GM23338 (cell line): ENCODE results near the gene SFXN5. TPM values are rescaled to one million over a fixed set of nuclear protein-coding genes. Genes with fewer than 3 reads are reported as not detected.

Experiments
- ATAC-seq: fragments of 200-7000 bp; cut with Tn5 transposase; 3 replicates; pipeline ENCODE4 v1.9.1; 2020
- DNase-seq: peaks from one replicate; pipeline ENCODE4 v3.0.0-alpha.2; 2015; ENCODE audit warnings: low spot score
- H2AFZ ChIP-seq: fragments of 200-600 bp; sonication (generic); 2 replicates; pipeline ENCODE4 v1.8.0; 2016; ENCODE audit warnings: antibody characterized with exemption, mild to moderate bottlenecking, moderate library complexity
- H3F3A ChIP-seq: fragments of 200-600 bp; sonication (generic); replicated peaks from 2 replicates; pipeline ENCODE4 v1.8.0; 2017; ENCODE audit warnings: antibody characterized with exemption, mixed run types, low read depth
- H3K27ac ChIP-seq: fragments of 200-600 bp; sonication (generic); 2 replicates; pipeline ENCODE4 v1.6.1; 2016; ENCODE audit warnings: low read depth
- H3K27me3 ChIP-seq: fragments of 200-600 bp; sonication (generic); 2 replicates; pipeline ENCODE4 v1.8.0; 2016; ENCODE audit warnings: mild to moderate bottlenecking, mixed run types, moderate library complexity; ENCODE audit not compliant: insufficient read depth
- H3K36me3 ChIP-seq: fragments of 200-600 bp; sonication (generic); 2 replicates; pipeline ENCODE4 v1.8.0; 2016; ENCODE audit warnings: mild to moderate bottlenecking; ENCODE audit not compliant: insufficient read depth
- H3K4me1 ChIP-seq: fragments of 200-600 bp; sonication (generic); 2 replicates; pipeline ENCODE4 v1.8.0; 2016; ENCODE audit warnings: mild to moderate bottlenecking, moderate library complexity; ENCODE audit not compliant: insufficient read depth
- H3K4me2 ChIP-seq: fragments of 200-600 bp; sonication (generic); 2 replicates; pipeline ENCODE4 v1.7.1; 2017; ENCODE audit warnings: mixed run types
- H3K4me3 ChIP-seq: fragments of 200-600 bp; sonication (generic); 2 replicates; pipeline ENCODE4 v1.6.1; 2016; ENCODE audit warnings: mixed run types
- H3K79me2 ChIP-seq: fragments of 200-600 bp; sonication (generic); replicated peaks from 2 replicates; pipeline ENCODE4 v1.8.0; 2017; ENCODE audit warnings: mild to moderate bottlenecking; ENCODE audit not compliant: insufficient read depth
- H3K9me2 ChIP-seq: fragments of 200-600 bp; sonication (generic); 2 replicates; pipeline ENCODE4 v1.8.0; 2017; ENCODE audit not compliant: insufficient read depth
- H4K20me1 ChIP-seq: fragments of 200-600 bp; sonication (generic); replicated peaks from 2 replicates; pipeline ENCODE4 v1.8.0; 2017; ENCODE audit warnings: mild to moderate bottlenecking; ENCODE audit not compliant: insufficient read depth
- H3K27ac Mint-ChIP-seq: 2 replicates; pipeline ENCODE4 v1.8.0; 2020; ENCODE audit warnings: inconsistent platforms, mild to moderate bottlenecking, moderate library complexity, mixed read lengths
- H3K27me3 Mint-ChIP-seq: 3 replicates; pipeline ENCODE4 v1.8.0; 2022; ENCODE audit warnings: low read depth, mild to moderate bottlenecking, moderate library complexity, mixed read lengths, inconsistent platforms; ENCODE audit not compliant: insufficient read depth, poor library complexity
- H3K36me3 Mint-ChIP-seq: 3 replicates; pipeline ENCODE4 v1.8.0; 2021; ENCODE audit warnings: low read depth, mild to moderate bottlenecking, inconsistent platforms, moderate library complexity, mixed read lengths
- H3K4me1 Mint-ChIP-seq: 3 replicates; pipeline ENCODE4 v1.8.0; 2020; ENCODE audit warnings: mild to moderate bottlenecking, inconsistent platforms, mixed read lengths
- H3K4me3 Mint-ChIP-seq: 3 replicates; pipeline ENCODE4 v1.8.0; 2021; ENCODE audit warnings: moderate library complexity, mild to moderate bottlenecking, inconsistent platforms, mixed read lengths
- H3K9me3 Mint-ChIP-seq: 3 replicates; pipeline ENCODE4 v1.8.0; 2020; ENCODE audit warnings: moderate library complexity, mild to moderate bottlenecking, inconsistent platforms, mixed read lengths
- REST ChIP-seq: IDR thresholded peaks from one replicate; pipeline ENCODE4 v1.6.1; 2018; ENCODE audit warnings: antibody characterized with exemption; ENCODE audit not compliant: unreplicated experiment
- STAT1 ChIP-seq: IDR thresholded peaks from one replicate; pipeline ENCODE4 v1.6.1; 2016; ENCODE audit warnings: antibody characterized with exemption; ENCODE audit not compliant: unreplicated experiment
- ZNF114 ChIP-seq: fragments of 250-450 bp; sonication (Bioruptor Pico); IDR thresholded peaks from 2 replicates; pipeline ENCODE4 v1.5.0; 2020; ENCODE audit warnings: mild to moderate bottlenecking, moderate library complexity
- ZNF462 ChIP-seq: fragments of 250-450 bp; sonication (Bioruptor Pico); IDR thresholded peaks from 2 replicates; pipeline ENCODE4 v1.5.0; 2020; ENCODE audit warnings: mild to moderate bottlenecking, moderate library complexity
- polyA plus RNA-seq: library from polyadenylated mRNA; unstranded; fragments of >200 nt; fragmentation: Nextera tagmentation; extraction: Ambion mirVana; gene quantifications from 2 replicates; pipeline ENCODE4 v1.2.1, GENCODE V29; 2016
- total RNA-seq: library from RNA; depleted of rRNA; stranded (reverse); fragments of >200 nt; shearing (Covaris generic); gene quantifications from 2 replicates; pipeline ENCODE4 v1.2.3, GENCODE V29; 2014

Gene SFXN5
- total and polyA plus RNA-seq, 2 experiments from 2014 or later: 23.6 to 25.8 TPM

DNA sequence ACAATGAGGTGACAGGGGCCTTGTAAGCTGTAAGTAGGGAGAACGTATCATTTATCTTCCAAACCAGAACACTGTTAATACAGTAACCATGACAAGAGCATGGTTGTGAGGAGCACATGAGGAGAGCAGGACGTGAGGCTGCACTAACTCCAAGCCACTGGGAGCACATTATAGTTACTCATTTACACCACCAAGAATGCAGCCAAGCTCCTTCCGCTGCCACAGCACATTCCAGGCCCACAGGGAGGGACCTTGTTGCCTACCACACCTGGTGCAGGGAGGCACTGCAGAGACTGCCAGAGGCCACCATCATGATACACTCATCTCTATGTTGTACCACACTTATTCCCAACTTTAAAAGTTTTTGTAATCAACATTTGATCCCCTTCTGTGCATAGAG, 13.5 kb upstream of the SFXN5 start:
- peaks cover 15% of the 10 kb centered on the region for H3K4me1 Mint-ChIP-seq
- Histone ChIP-seq H3K79me2 (0 out of 2 replicates have a peak, but pooled peaks cover 3% of the 10 kb centered on the region), H3K4me3 (no peak overlapping the region), H3K9me2 (no peaks in the 10 kb centered on the region), H3K27ac (no peak overlapping the region), H3K36me3 (no peaks in the 10 kb centered on the region), H3K4me1 (peaks cover 11% of the 10 kb centered on the region), H4K20me1 (no peaks in the 10 kb centered on the region; the same call in 1 of the 2 replicates), H3F3A (no peaks in the 10 kb centered on the region), H3K4me2 (no peak overlapping the region), H2AFZ (no peak overlapping the region), H3K27me3 (no peaks in the 10 kb centered on the region)
- no peak for ATAC-seq
- TF ChIP-seq ZNF114 (no peak), REST (no peak), STAT1 (no peak), ZNF462 (CRISPR knock-in tag) (no peak)
- H3K36me3 Mint-ChIP-seq: no peaks in the 10 kb centered on the region; the same call in 2 of the 3 replicates
- peaks cover 9% of the 10 kb centered on the region for H3K27me3 Mint-ChIP-seq
- H3K9me3 Mint-ChIP-seq: no peaks in the 10 kb centered on the region
- no peak for DNase-seq
- H3K4me3 Mint-ChIP-seq: no peak overlapping the region
- no peak overlapping the region for H3K27ac Mint-ChIP-seq
